HG03159 (cell line): ENCODE data around the gene BTLA.
"Not testable (repeated sequence)": the region's sequence is repeated elsewhere in the genome, so short reads cannot be mapped to it uniquely, and the experiment has no call there.

Experiments
- ATAC-seq: cut with Tn5 transposase; IDR thresholded peaks from one replicate; pipeline ENCODE4 v1.9.1; 2021; ENCODE audit warnings: mild to moderate bottlenecking, moderate library complexity; ENCODE audit not compliant: unreplicated experiment

Gene BTLA

GRCh38 chr3:112498914-112499711, at the start of gene BTLA:
Gene BTLA, minus strand, starts transcription at chr3:112499472. Its CDS starts 114 bp downstream, at chr3:112499358.
- peak; percentile 56 for ATAC-seq

GRCh38 chr3:112546216-112546759, 47.0 kb upstream of the BTLA start:
- no peak for ATAC-seq

GRCh38 chr3:112539825-112540650, 40.8 kb upstream of the BTLA start:
- peak; percentile 91 for ATAC-seq

- ATAC-seq, result no peak
Observed at GRCh38 chr3:112531358-112531781, 32.1 kb upstream of the BTLA start.

- ATAC-seq, result no peak
Observed at GRCh38 chr3:112530573-112530972, 31.3 kb upstream of the BTLA start.

GRCh38 chr3:112524127-112524526, 24.9 kb upstream of the BTLA start:
- not testable (repeated sequence) for ATAC-seq

- peak; percentile 55 for ATAC-seq
Observed at GRCh38 chr3:112519424-112520001, 20.2 kb upstream of the BTLA start.

- ATAC-seq, result not testable (repeated sequence)
Observed at GRCh38 chr3:112518970-112519369, 19.7 kb upstream of the BTLA start.

GRCh38 chr3:112514527-112515128, 15.4 kb upstream of the BTLA start:
- peak; percentile 99 for ATAC-seq

- ATAC-seq, result no peak
Observed at GRCh38 chr3:112512320-112512719, 13.0 kb upstream of the BTLA start.

- no peak for ATAC-seq
Observed at GRCh38 chr3:112508860-112509259, 9.6 kb upstream of the BTLA start.

- no peak for ATAC-seq
Observed at GRCh38 chr3:112508261-112508660, 9.0 kb upstream of the BTLA start.

- no peak for ATAC-seq
Observed at GRCh38 chr3:112505907-112506306, 6.6 kb upstream of the BTLA start.

GRCh38 chr3:112504123-112504522, 4.9 kb upstream of the BTLA start:
- ATAC-seq, result no peak

- ATAC-seq, result no peak
Observed at GRCh38 chr3:112503304-112503972, 4.2 kb upstream of the BTLA start.

GRCh38 chr3:112500621-112501020, 1.3 kb upstream of the BTLA start:
- ATAC-seq, result no peak

GRCh38 chr3:112497897-112498548, 1.2 kb downstream of the BTLA start:
- no peak for ATAC-seq

GRCh38 chr3:112496366-112497067, 2.8 kb downstream of the BTLA start:
- no peak for ATAC-seq

GRCh38 chr3:112494448-112494767, 4.9 kb downstream of the BTLA start:
- not testable (repeated sequence) for ATAC-seq
